ENCODE results near the gene OR7G2. TPM values are rescaled to one million over a fixed set of nuclear protein-coding genes. Genes with fewer than 3 reads are reported as not detected.

Gene OR7G2
- total and polyA plus RNA-seq, 9 of the 15 experiments (the other 6 are each of a cell fraction or from before 2014, with no cell fraction given): 0.20 TPM; not detected in 8

DNA sequence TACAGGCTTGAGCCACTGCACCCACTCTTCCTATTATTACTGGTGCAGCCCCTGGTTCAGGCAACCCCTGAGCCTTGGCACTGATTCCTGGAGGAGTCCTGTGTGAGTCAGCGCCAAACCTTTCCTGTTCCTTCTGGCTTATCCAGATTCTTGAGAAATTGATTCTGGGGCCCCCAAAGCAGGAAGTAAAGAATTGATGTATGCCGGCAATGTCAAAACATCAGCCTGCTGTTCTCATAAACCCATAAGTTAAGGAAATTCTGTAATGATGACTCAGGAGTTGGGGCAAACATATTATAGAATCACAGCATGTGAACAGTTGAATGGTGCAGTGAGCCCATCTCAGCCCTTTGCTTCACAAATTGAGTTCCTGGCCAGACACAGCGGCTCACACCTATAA, 20.9 kb upstream of the OR7G2 start (continued):
- TF ChIP-seq, protein P1, sequence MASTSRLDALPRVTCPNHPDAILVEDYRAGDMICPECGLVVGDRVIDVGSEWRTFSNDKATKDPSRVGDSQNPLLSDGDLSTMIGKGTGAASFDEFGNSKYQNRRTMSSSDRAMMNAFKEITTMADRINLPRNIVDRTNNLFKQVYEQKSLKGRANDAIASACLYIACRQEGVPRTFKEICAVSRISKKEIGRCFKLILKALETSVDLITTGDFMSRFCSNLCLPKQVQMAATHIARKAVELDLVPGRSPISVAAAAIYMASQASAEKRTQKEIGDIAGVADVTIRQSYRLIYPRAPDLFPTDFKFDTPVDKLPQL (IDR thresholded peaks at IDR 0.05; ENCODE audit: extremely low read depth, insufficient read length): no peak

DNA sequence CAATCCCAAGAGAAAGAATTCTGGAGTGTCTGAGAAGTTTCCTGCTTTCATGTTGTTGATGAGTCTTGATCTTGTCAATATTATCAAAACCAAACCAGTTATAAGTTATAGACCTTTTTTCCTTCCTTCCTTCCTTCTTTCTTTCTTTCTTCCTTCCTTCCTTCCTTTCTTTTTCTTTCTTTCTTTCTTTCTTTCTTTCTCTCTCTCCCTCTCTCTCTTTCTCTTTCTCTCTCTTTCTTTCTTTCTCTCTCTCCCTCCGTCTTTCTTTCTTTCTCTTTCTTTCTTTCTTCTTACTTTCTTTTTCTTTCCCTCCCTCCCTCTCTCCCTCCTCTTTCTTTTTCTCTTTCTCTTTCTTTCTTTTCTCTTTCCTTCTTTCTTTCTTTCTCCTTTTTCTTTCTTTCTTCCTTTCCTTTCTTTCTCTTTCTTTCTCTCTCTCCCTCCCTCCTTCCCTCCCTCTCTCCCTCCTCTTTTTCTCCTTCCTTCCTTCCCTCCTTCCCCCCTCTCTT, 19.7 kb upstream of the OR7G2 start, which contains the start of gene OR7G3:
TSS of gene OR7G3 (minus strand) at position 51 of the 506 bp plus-strand sequence. CDS start at position 51, 0 bp downstream.
- Histone ChIP-seq H3K9me3 (replicated peaks; ENCODE audit: control insufficient read depth, insufficient read depth, low read depth, low read length) (no peaks in the 10 kb centered on the region), H3K27me3 (ENCODE audit: control insufficient read depth in 2 of 2, insufficient read depth in 2 of 2, low read length in 2 of 2) (peaks cover 0 to 6% of the 10 kb centered on the region in 2 experiments; a peak in 2 of 5 replicates), H3K4me1 (replicated peaks in 1 of 2; ENCODE audit: control insufficient read depth in 2 of 2, insufficient read depth in 2 of 2, low read length in 2 of 2) (peaks cover 0 to 2% of the 10 kb centered on the region in 2 experiments; a peak in 2 of 5 replicates), H3K79me2 (ENCODE audit: control insufficient read depth, insufficient read depth, low read length) (no peaks in the 10 kb centered on the region), H2AFZ (ENCODE audit: low read depth, low read length) (no peak within 1 kb of the TSS), H3K9ac (ENCODE audit: insufficient read depth in 1 of 2, low read depth in 2 of 2, low read length in 2 of 2) (no peak within 1 kb of the TSS), H3K4me3 (no peak within 1 kb of the TSS), H3K36me3 (ENCODE audit: control insufficient read depth, insufficient read depth, low read length) (no peaks in the 10 kb centered on the region), H3K4me2 (ENCODE audit: insufficient read depth, low read length) (no peak within 1 kb of the TSS), H3K9me1 (ENCODE audit: control insufficient read depth, insufficient read depth, low read length) (no peaks in the 10 kb centered on the region), H4K20me1 (replicated peaks; ENCODE audit: control insufficient read depth, insufficient read depth, low read length) (no peaks in the 10 kb centered on the region), H3K27ac (ENCODE audit: extremely low read depth, low read depth, low read length) (no peak within 1 kb of the TSS)
- TF ChIP-seq, protein P2, sequence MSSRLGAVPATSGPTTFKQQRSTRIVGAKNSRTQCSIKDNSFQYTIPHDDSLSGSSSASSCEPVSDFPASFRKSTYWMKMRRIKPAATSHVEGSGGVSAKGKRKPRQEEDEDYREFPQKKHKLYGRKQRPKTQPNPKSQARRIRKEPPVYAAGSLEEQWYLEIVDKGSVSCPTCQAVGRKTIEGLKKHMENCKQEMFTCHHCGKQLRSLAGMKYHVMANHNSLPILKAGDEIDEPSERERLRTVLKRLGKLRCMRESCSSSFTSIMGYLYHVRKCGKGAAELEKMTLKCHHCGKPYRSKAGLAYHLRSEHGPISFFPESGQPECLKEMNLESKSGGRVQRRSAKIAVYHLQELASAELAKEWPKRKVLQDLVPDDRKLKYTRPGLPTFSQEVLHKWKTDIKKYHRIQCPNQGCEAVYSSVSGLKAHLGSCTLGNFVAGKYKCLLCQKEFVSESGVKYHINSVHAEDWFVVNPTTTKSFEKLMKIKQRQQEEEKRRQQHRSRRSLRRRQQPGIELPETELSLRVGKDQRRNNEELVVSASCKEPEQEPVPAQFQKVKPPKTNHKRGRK (tag; IDR thresholded peaks at IDR 0.05): peak; percentile 95
- no peak for TF ChIP-seq SMAD4 (CRISPR knock-in tag; conservative IDR thresholded peaks at IDR 0.05)
- TF ChIP-seq, protein P3, sequence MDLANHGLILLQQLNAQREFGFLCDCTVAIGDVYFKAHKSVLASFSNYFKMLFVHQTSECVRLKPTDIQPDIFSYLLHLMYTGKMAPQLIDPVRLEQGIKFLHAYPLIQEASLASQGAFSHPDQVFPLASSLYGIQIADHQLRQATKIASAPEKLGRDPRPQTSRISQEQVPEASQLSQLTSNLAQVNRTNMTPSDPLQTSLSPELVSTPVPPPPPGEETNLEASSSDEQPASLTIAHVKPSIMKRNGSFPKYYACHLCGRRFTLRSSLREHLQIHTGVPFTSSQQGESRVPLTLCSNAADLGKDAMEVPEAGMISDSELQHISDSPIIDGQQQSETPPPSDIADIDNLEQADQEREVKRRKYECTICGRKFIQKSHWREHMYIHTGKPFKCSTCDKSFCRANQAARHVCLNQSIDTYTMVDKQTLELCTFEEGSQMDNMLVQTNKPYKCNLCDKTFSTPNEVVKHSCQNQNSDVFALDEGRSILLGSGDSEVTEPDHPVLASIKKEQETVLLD (IDR thresholded peaks at IDR 0.05): peak; percentile 65; the same call in 1 of the 2 replicates
- no peak for DNase-seq (ENCODE audit: extremely low read depth in 1 of 4, low spot score in 3 of 4)
- ChIA-PET CTCF (ENCODE audit: low intra/inter-chr PET ratio) (interaction anchor here (0.7 kb wide), 1 partner anchor 10 kb away, joined by 3 read pairs; no protein-coding TSS in a partner anchor), POLR2A (no interaction called here)
- no peak for FAIRE-seq
- no CpG with 5 or more reads among the region's 1 CpG for WGBS (ENCODE audit: insufficient coverage, low coverage, missing lambda C conversion rate)
- intact Hi-C loops (cut with micrococcal nuclease): no loop called here
- BruUV-seq (replicated peaks): no TSS peak
- in situ Hi-C loops (cut with MboI): no loop called here
- no peak for ATAC-seq

All from K562 (cell line).